ENCODE data around the gene ABCC8. TPM values are rescaled to one million over a fixed set of nuclear protein-coding genes. Genes with fewer than 3 reads are reported as not detected.

Gene ABCC8
- total RNA-seq, 1 donor: not detected

DNA sequence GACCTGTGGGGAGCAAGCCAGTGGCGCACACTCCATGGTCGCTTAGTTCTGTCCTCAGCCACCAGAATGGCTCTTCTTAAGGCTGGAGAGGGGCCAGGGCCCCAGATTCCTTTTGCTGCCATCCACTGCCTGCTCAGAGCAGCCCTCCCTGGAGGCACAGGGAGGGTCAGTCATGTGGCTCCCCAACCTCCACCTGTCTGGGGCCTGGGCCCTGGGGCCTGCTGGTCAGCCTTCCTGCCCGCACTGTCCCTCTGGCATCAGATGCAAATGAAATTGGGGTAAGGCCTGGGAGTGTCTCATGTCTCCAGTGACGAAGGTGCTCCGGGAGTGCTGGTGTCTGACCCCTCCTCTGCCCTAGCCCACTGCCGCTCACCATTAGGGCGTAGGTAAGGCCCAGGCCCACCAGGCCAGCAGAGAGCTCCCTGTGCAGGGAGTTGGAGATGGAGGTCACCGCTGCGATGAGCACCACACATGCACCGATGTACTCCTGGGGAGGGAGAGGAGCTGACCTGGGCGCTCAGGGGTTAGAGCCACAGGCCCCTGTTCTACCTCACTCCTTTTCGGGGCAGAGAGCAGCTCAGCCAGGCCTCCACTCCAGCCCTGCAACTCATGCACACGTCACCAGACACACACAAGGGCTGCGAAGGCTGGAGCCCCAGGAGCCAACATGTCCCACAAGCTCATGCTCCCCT is 79.2 kb downstream of the ABCC8 start:
- no peak for TF ChIP-seq CTCF (IDR thresholded peaks at IDR 0.05; ENCODE audit: extremely low read depth, low read depth, low read length)
- H3K27me3 ChIP-seq (ENCODE audit: insufficient read depth, low read length): peaks cover 12% of the 10 kb centered on the region
- H3K27ac ChIP-seq (ENCODE audit: low read depth, low read length): no peak overlapping the region
- H2AFZ ChIP-seq (ENCODE audit: low read length): no peak overlapping the region
- no peaks in the 10 kb centered on the region for H3K36me3 ChIP-seq (ENCODE audit: insufficient read depth, low read length)
- no peaks in the 10 kb centered on the region for H3K4me1 ChIP-seq (ENCODE audit: insufficient read depth, low read length)
- H3K9me3 ChIP-seq (ENCODE audit: low read depth, low read length): no peaks in the 10 kb centered on the region
- H4K20me1 ChIP-seq (ENCODE audit: insufficient read depth, low read length): no peaks in the 10 kb centered on the region
- H3K4me3 ChIP-seq (ENCODE audit: insufficient read depth, low read length): no peak overlapping the region
- no peak overlapping the region for H3K4me2 ChIP-seq (ENCODE audit: insufficient read depth, low read length)
- no peak for DNase-seq (ENCODE audit: insufficient read length, low spot score, missing footprints)
- no peaks in the 10 kb centered on the region for H3K79me2 ChIP-seq (ENCODE audit: insufficient read depth, low read length)

GRCh38 chr11:17396598-17397310 is 79.9 kb downstream of the ABCC8 start:
- Histone ChIP-seq H3K4me2 (ENCODE audit: insufficient read depth, low read length) (no peak overlapping the region), H2AFZ (ENCODE audit: low read length) (no peak overlapping the region), H4K20me1 (ENCODE audit: insufficient read depth, low read length) (no peaks in the 10 kb centered on the region), H3K4me3 (ENCODE audit: insufficient read depth, low read length) (no peak overlapping the region), H3K4me1 (ENCODE audit: insufficient read depth, low read length) (no peaks in the 10 kb centered on the region), H3K27ac (ENCODE audit: low read depth, low read length) (no peak overlapping the region), H3K27me3 (ENCODE audit: insufficient read depth, low read length) (peaks cover 12% of the 10 kb centered on the region), H3K36me3 (ENCODE audit: insufficient read depth, low read length) (no peaks in the 10 kb centered on the region), H3K9me3 (ENCODE audit: low read depth, low read length) (no peaks in the 10 kb centered on the region), H3K79me2 (ENCODE audit: insufficient read depth, low read length) (no peaks in the 10 kb centered on the region)
- TF ChIP-seq CTCF (IDR thresholded peaks at IDR 0.05; ENCODE audit: extremely low read depth, low read depth, low read length): no peak
- DNase-seq (ENCODE audit: insufficient read length, low spot score, missing footprints): no peak

DNA sequence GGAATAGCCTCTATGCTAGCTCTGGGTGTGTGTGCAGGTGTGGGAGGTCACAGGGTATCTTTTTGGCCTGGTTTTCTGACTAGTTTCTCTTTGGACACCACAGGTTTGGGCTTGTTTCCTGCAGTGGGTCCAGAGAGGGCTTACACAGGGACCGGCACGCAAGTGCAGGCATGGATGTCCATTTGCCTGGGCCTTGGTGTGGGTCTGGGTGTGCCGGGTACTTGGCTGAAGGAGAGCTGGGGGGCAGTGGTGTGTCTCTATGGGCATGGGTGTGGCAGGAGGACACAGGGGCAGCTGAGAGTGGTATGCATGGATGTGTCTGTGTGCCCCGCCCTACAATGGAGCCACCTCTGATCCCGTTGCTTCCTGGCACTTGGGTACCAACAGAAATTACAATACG is 80.7 kb downstream of the ABCC8 start:
- Histone ChIP-seq H3K4me2 (ENCODE audit: insufficient read depth, low read length) (no peak overlapping the region), H3K27ac (ENCODE audit: low read depth, low read length) (no peak overlapping the region), H3K4me3 (ENCODE audit: insufficient read depth, low read length) (no peak overlapping the region), H3K79me2 (ENCODE audit: insufficient read depth, low read length) (no peaks in the 10 kb centered on the region), H3K9me3 (ENCODE audit: low read depth, low read length) (no peaks in the 10 kb centered on the region), H3K4me1 (ENCODE audit: insufficient read depth, low read length) (no peaks in the 10 kb centered on the region), H4K20me1 (ENCODE audit: insufficient read depth, low read length) (no peaks in the 10 kb centered on the region), H3K27me3 (ENCODE audit: insufficient read depth, low read length) (peaks cover 6% of the 10 kb centered on the region), H2AFZ (ENCODE audit: low read length) (no peak overlapping the region), H3K36me3 (ENCODE audit: insufficient read depth, low read length) (no peaks in the 10 kb centered on the region)
- no peak for DNase-seq (ENCODE audit: insufficient read length, low spot score, missing footprints)
- TF ChIP-seq CTCF (IDR thresholded peaks at IDR 0.05; ENCODE audit: extremely low read depth, low read depth, low read length): no peak

- H4K20me1 ChIP-seq (ENCODE audit: insufficient read depth, low read length): no peaks in the 10 kb centered on the region
Measured at GRCh38 chr11:17395554-17395961, 81.1 kb downstream of the ABCC8 start.

More at GRCh38 chr11:17395554-17395961, 81.1 kb downstream of the ABCC8 start:
- no peaks in the 10 kb centered on the region for H3K9me3 ChIP-seq (ENCODE audit: low read depth, low read length)
- H3K27me3 ChIP-seq (ENCODE audit: insufficient read depth, low read length): peaks cover 7% of the 10 kb centered on the region
- no peaks in the 10 kb centered on the region for H3K36me3 ChIP-seq (ENCODE audit: insufficient read depth, low read length)
- no peak overlapping the region for H3K27ac ChIP-seq (ENCODE audit: low read depth, low read length)
- no peak overlapping the region for H3K4me2 ChIP-seq (ENCODE audit: insufficient read depth, low read length)
- no peaks in the 10 kb centered on the region for H3K79me2 ChIP-seq (ENCODE audit: insufficient read depth, low read length)
- H3K4me3 ChIP-seq (ENCODE audit: insufficient read depth, low read length): no peak overlapping the region
- no peaks in the 10 kb centered on the region for H3K4me1 ChIP-seq (ENCODE audit: insufficient read depth, low read length)
- TF ChIP-seq CTCF (IDR thresholded peaks at IDR 0.05; ENCODE audit: extremely low read depth, low read depth, low read length): no peak
- no peak for DNase-seq (ENCODE audit: insufficient read length, low spot score, missing footprints)
- H2AFZ ChIP-seq (ENCODE audit: low read length): no peak overlapping the region
